IMR-90 (cell line): ENCODE measurements around the gene UBFD1. TPM values are rescaled to one million over a fixed set of nuclear protein-coding genes. Genes with fewer than 3 reads are reported as not detected.

ENCODE experiments used
- ATAC-seq: fragments of 200-7000 bp; cut with Tn5 transposase; 2 replicates; pipeline ENCODE4 v1.9.1; 2020; ENCODE audit warnings: low read depth, mild to moderate bottlenecking, moderate library complexity
- BruUV-seq: library from RNA; stranded (reverse); fragments of 400-500 nt; replicated peaks from 2 replicates; lab custom pipeline; 2021; lab: Mats Ljungman, UMichigan
- CTCF ChIA-PET: fragments of 300-600 bp; formaldehyde crosslinking; extraction: SDS; loops from one replicate; lab custom pipeline; 2021; ENCODE audit warnings: antibody characterized with exemption; lab: Yijun Ruan, JAX
- POLR2A ChIA-PET: fragments of 300-600 bp; sonication (Branson Sonifier 250); formaldehyde crosslinking; loops from one replicate; lab custom pipeline; 2022; ENCODE audit warnings: antibody characterized with exemption; ENCODE audit not compliant: unreplicated experiment; lab: Charles Lee
- DNase-seq: peaks from one replicate; pipeline ENCODE4 v3.0.0; 2013
- H2AFZ ChIP-seq: replicated peaks from 2 replicates; pipeline ENCODE3; 2013; ENCODE audit warnings: low read length, mild to moderate bottlenecking; ENCODE audit not compliant: poor library complexity
- H2AK5ac ChIP-seq: 2 replicates; pipeline ENCODE4 v1.6.1; 2013; ENCODE audit warnings: low read depth, low read length, inconsistent platforms
- H2AK9ac ChIP-seq: replicated peaks from 2 replicates; pipeline ENCODE3; 2013; ENCODE audit warnings: mild to moderate bottlenecking, low read depth, low read length, moderate library complexity; ENCODE audit not compliant: poor library complexity
- H2BK120ac ChIP-seq: 2 replicates; pipeline ENCODE4 v1.6.1; 2013; ENCODE audit warnings: low read depth, low read length, inconsistent platforms
- H2BK15ac ChIP-seq: 3 replicates; pipeline ENCODE4 v1.6.1; 2013; ENCODE audit warnings: low read depth, low read length, inconsistent platforms
- H2BK20ac ChIP-seq: 2 replicates; pipeline ENCODE4 v1.6.1; 2013; ENCODE audit warnings: low read depth, mild to moderate bottlenecking, inconsistent platforms, low read length, moderate library complexity
- H2BK5ac ChIP-seq: 2 replicates; pipeline ENCODE4 v1.6.1; 2013; ENCODE audit warnings: mild to moderate bottlenecking, low read depth, low read length, inconsistent platforms; ENCODE audit not compliant: poor library complexity, severe bottlenecking
- H3K14ac ChIP-seq: replicated peaks from 2 replicates; pipeline ENCODE4 v1.6.1; 2013; ENCODE audit warnings: low read depth, low read length, inconsistent platforms
- H3K18ac ChIP-seq: 2 replicates; pipeline ENCODE4 v1.6.1; 2013; ENCODE audit warnings: low read depth, low read length, control low read depth
- H3K23ac ChIP-seq: 2 replicates; pipeline ENCODE4 v1.6.1; 2013; ENCODE audit warnings: low read depth, low read length, inconsistent platforms
- H3K27ac ChIP-seq: 2 replicates; pipeline ENCODE4 v1.5.1; 2013; ENCODE audit warnings: mild to moderate bottlenecking, control low read depth, low read length; ENCODE audit not compliant: insufficient read depth
- H3K27me3 ChIP-seq: 2 replicates; pipeline ENCODE4 v1.6.1; 2013; ENCODE audit warnings: low read length; ENCODE audit not compliant: control insufficient read depth, insufficient read depth
- H3K36me3 ChIP-seq: 2 replicates; pipeline ENCODE4 v1.6.1; 2013; ENCODE audit warnings: low read length, mixed read lengths; ENCODE audit not compliant: control insufficient read depth, insufficient read depth
- H3K4ac ChIP-seq: 2 replicates; pipeline ENCODE4 v1.6.1; 2013; ENCODE audit warnings: low read depth, low read length, inconsistent platforms
- H3K4me1 ChIP-seq: 2 replicates; pipeline ENCODE4 v1.6.1; 2013; ENCODE audit warnings: low read length, mixed read lengths; ENCODE audit not compliant: control insufficient read depth, insufficient read depth
- H3K4me2 ChIP-seq: 2 replicates; pipeline ENCODE4 v1.6.1; 2013; ENCODE audit warnings: low read depth, mild to moderate bottlenecking, control low read depth, low read length, moderate library complexity
- H3K4me3 ChIP-seq: 2 replicates; pipeline ENCODE4 v1.5.1; 2013; ENCODE audit warnings: low read depth, mild to moderate bottlenecking, control low read depth, low read length, moderate library complexity; ENCODE audit not compliant: insufficient read depth
- H3K56ac ChIP-seq: 2 replicates; pipeline ENCODE4 v1.6.1; 2013; ENCODE audit warnings: low read length, inconsistent platforms; ENCODE audit not compliant: insufficient read depth; ENCODE audit errors: extremely low read depth
- H3K79me1 ChIP-seq, 2 experiments: 2 replicates each; pipeline ENCODE4 v1.6.1; 2013; ENCODE audit warnings: low read length in 2 of 2, inconsistent platforms in 1 of 2, low read depth in 1 of 2
- H3K9ac ChIP-seq: 2 replicates; pipeline ENCODE4 v1.6.1; 2013; ENCODE audit warnings: low read depth, low read length, control low read depth
- H3K9me1 ChIP-seq: 2 replicates; pipeline ENCODE4 v1.6.1; 2013; ENCODE audit warnings: low read length, inconsistent platforms; ENCODE audit not compliant: insufficient read depth
- H3K9me3 ChIP-seq: 2 replicates; pipeline ENCODE4 v1.6.1; 2013; ENCODE audit warnings: low read length; ENCODE audit not compliant: control insufficient read depth, insufficient read depth
- H4K20me1 ChIP-seq: 2 replicates; pipeline ENCODE4 v1.6.1; 2013; ENCODE audit warnings: low read length, inconsistent platforms; ENCODE audit not compliant: insufficient read depth
- H4K5ac ChIP-seq: 2 replicates; pipeline ENCODE4 v1.6.1; 2013; ENCODE audit warnings: mild to moderate bottlenecking, low read depth, low read length, control low read depth
- H4K8ac ChIP-seq, 2 experiments: 2 replicates each; pipeline ENCODE4 v1.6.1; 2013; ENCODE audit warnings: low read depth in 2 of 2, low read length in 2 of 2, control low read depth in 1 of 2, inconsistent platforms in 1 of 2
- H4K91ac ChIP-seq: 2 replicates; pipeline ENCODE4 v1.6.1; 2013; ENCODE audit warnings: low read depth, low read length, inconsistent platforms; ENCODE audit not compliant: insufficient read depth
- CEBPB ChIP-seq: IDR thresholded peaks from 2 replicates; pipeline ENCODE4 v1.6.1; 2012; ENCODE audit warnings: low read depth, low read length, improper control_type of control experiment
- CHD1 ChIP-seq: IDR thresholded peaks from 2 replicates; pipeline ENCODE4 v1.6.1; 2012; ENCODE audit warnings: low read depth, low read length, improper control_type of control experiment
- MAFK ChIP-seq: IDR thresholded peaks from 2 replicates; pipeline ENCODE4 v1.6.1; 2012; ENCODE audit warnings: low read depth, low read length, improper control_type of control experiment
- MAZ ChIP-seq: IDR thresholded peaks from 2 replicates; pipeline ENCODE4 v1.6.1; 2012; ENCODE audit warnings: low read depth, mild to moderate bottlenecking, low read length, improper control_type of control experiment, moderate library complexity, borderline replicate concordance
- MXI1 ChIP-seq: IDR thresholded peaks from 2 replicates; pipeline ENCODE4 v1.6.1; 2012; ENCODE audit warnings: low read depth, mild to moderate bottlenecking, low read length, moderate library complexity, borderline replicate concordance
- NFE2L2 ChIP-seq: fragments of 150-350 bp; IDR thresholded peaks from 2 replicates; pipeline ENCODE4 v1.6.1; 2016; ENCODE audit warnings: low read depth, mild to moderate bottlenecking, low read length
- RAD21 ChIP-seq: IDR thresholded peaks from 2 replicates; pipeline ENCODE4 v1.6.1; 2012; ENCODE audit warnings: low read length, improper control_type of control experiment
- RCOR1 ChIP-seq: IDR thresholded peaks from 2 replicates; pipeline ENCODE4 v1.6.1; 2012; ENCODE audit warnings: mild to moderate bottlenecking, low read length, improper control_type of control experiment; ENCODE audit not compliant: insufficient replicate concordance
- RFX5 ChIP-seq: IDR thresholded peaks from 2 replicates; pipeline ENCODE4 v1.8.0; 2012; ENCODE audit warnings: low read depth, mild to moderate bottlenecking, low read length, moderate library complexity
- SMC3 ChIP-seq: fragments of 150-350 bp; IDR thresholded peaks from 2 replicates; pipeline ENCODE4 v1.6.1; 2016; ENCODE audit warnings: low read depth, mild to moderate bottlenecking, antibody characterized with exemption, low read length, moderate library complexity
- WGBS, 2 experiments: methylation state at CpG; one replicate each; pipeline versions ENCODE4 v1.1.5 to v1.1.7; 2013; ENCODE audit warnings: missing lambda C conversion rate in 2 of 2; ENCODE audit not compliant: insufficient read length in 1 of 2; ENCODE audit errors: extremely low coverage in 2 of 2; 5-methylcytosine and 5-hydroxymethylcytosine counted together
- dilution Hi-C: fragments of 300-500 bp; cut with HindIII; formaldehyde crosslinking; loops from one replicate; pipeline ENCODE4 v1.14.3; 2018; ENCODE audit warnings: low sequenced_read_pairs; ENCODE audit not compliant: unreplicated experiment
- in situ Hi-C: fragments of 300-500 bp; cut with MboI; formaldehyde crosslinking; loops from 3 replicates; pipeline ENCODE4 v1.14.3; 2019; ENCODE audit warnings: low sequenced_read_pairs, inconsistent platforms, mixed read lengths
- intact Hi-C: fragments of 100-400 bp; cut with micrococcal nuclease; formaldehyde crosslinking; loops from 2 replicates; pipeline ENCODE4 v1.10.0; 2022
- polyA plus RNA-seq, 3 experiments: library from polyadenylated mRNA; depleted of rRNA; stranded (reverse); fragments of >200 nt; gene quantifications; 2 replicates each; pipeline ENCODE4 v1.2.3, GENCODE V29; 2012; ENCODE audit warnings: low replicate concordance in 1 of 3
- total RNA-seq: library from RNA; depleted of rRNA; stranded (reverse); fragments of >200 nt; gene quantifications from 2 replicates; pipeline ENCODE4 v1.2.3, GENCODE V29; 2012
- TF ChIP-seq, protein P1 (sequence below): fragments of 150-350 bp; IDR thresholded peaks from 2 replicates; pipeline ENCODE4 v1.6.1; 2016; ENCODE audit warnings: low read depth, mild to moderate bottlenecking, low read length, moderate library complexity, borderline replicate concordance
- TF ChIP-seq, protein P2 (sequence below): conservative IDR thresholded peaks from 2 replicates; pipeline ENCODE4 v1.5.1; 2012; ENCODE audit warnings: mild to moderate bottlenecking, low read depth, low read length, improper control_type of control experiment

UBFD1 gene
- total and polyA plus RNA-seq, 2 of the 4 experiments (the other 2 are of a cell fraction): 39.3 to 55.0 TPM

DNA sequence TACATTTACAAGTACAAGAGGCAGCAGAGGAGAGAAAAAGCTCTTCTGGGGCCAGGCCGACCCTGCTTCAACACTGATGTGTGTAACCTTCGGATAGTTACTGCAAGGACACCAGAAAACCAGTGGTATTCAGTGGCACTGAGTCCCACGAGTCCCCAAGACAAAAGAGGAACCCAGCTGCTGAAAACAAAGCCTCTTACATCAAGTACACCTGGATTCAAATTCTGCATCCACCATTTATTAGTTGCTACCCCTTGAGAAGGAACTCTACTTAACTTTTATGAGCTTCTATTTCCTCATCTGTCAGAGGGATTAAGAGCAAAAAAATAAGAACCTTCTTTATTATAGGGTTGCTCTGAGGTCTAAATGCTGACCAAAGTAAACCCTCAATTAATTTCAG lies 3.0 kb upstream of the UBFD1 start:
- Histone ChIP-seq H4K20me1 (no peaks in the 10 kb centered on the region), H3K23ac (no peak overlapping the region), H3K4me2 (no peak overlapping the region), H3K4ac (no peak overlapping the region), H3K79me1 (peaks cover 15 to 42% of the 10 kb centered on the region in 2 experiments; a peak in 3 of 4 replicates), H2BK5ac (no peak overlapping the region), H2BK120ac (no peak overlapping the region), H3K4me3 (no peak overlapping the region), H3K27me3 (no peaks in the 10 kb centered on the region), H3K9ac (no peak overlapping the region), H2AK5ac (no peak overlapping the region), H2AFZ (no peak overlapping the region), H2AK9ac (peak overlapping the region; percentile 22), H3K27ac (no peak overlapping the region), H4K91ac (no peak overlapping the region), H4K8ac (no peak overlapping the region), H3K56ac (no peak overlapping the region), H2BK15ac (no peak overlapping the region), H3K9me1 (no peaks in the 10 kb centered on the region; the same call in none of the 2 replicates), H4K5ac (no peak overlapping the region), H3K9me3 (no peaks in the 10 kb centered on the region), H2BK20ac (no peak overlapping the region), H3K4me1 (no peaks in the 10 kb centered on the region), H3K18ac (no peak overlapping the region), H3K36me3 (peaks cover 28% of the 10 kb centered on the region), H3K14ac (no peak overlapping the region)
- DNase-seq (no peak), ATAC-seq (no peak)
- BruUV-seq: no TSS peak
- 80% methylated on average over 1 of the region's 3 CpGs; no CpG with 5 or more reads in 1 of the 2 experiments for WGBS, 2 experiments
- intact Hi-C loops (no loop called here), in situ Hi-C loops (no loop called here), dilution Hi-C loops (no loop called here)
- POLR2A ChIA-PET: no interaction called here
- TF ChIP-seq MAFK: no peak
- no peak for TF ChIP-seq NFE2L2
- TF ChIP-seq RAD21: no peak
- TF ChIP-seq RFX5: no peak
- TF ChIP-seq MAZ: no peak
- no peak for TF ChIP-seq SMC3
- TF ChIP-seq, protein P1, sequence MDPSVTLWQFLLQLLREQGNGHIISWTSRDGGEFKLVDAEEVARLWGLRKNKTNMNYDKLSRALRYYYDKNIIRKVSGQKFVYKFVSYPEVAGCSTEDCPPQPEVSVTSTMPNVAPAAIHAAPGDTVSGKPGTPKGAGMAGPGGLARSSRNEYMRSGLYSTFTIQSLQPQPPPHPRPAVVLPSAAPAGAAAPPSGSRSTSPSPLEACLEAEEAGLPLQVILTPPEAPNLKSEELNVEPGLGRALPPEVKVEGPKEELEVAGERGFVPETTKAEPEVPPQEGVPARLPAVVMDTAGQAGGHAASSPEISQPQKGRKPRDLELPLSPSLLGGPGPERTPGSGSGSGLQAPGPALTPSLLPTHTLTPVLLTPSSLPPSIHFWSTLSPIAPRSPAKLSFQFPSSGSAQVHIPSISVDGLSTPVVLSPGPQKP: no peak
- TF ChIP-seq CHD1: no peak
- TF ChIP-seq MXI1: no peak
- TF ChIP-seq, protein P2, sequence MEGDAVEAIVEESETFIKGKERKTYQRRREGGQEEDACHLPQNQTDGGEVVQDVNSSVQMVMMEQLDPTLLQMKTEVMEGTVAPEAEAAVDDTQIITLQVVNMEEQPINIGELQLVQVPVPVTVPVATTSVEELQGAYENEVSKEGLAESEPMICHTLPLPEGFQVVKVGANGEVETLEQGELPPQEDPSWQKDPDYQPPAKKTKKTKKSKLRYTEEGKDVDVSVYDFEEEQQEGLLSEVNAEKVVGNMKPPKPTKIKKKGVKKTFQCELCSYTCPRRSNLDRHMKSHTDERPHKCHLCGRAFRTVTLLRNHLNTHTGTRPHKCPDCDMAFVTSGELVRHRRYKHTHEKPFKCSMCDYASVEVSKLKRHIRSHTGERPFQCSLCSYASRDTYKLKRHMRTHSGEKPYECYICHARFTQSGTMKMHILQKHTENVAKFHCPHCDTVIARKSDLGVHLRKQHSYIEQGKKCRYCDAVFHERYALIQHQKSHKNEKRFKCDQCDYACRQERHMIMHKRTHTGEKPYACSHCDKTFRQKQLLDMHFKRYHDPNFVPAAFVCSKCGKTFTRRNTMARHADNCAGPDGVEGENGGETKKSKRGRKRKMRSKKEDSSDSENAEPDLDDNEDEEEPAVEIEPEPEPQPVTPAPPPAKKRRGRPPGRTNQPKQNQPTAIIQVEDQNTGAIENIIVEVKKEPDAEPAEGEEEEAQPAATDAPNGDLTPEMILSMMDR: no peak
- no peak for TF ChIP-seq RCOR1
- TF ChIP-seq CEBPB: no peak
- CTCF ChIA-PET: no interaction called here
